Thoracic aorta (tissue), 2 donors: ENCODE data around the gene GZMB. TPM values are rescaled to one million over a fixed set of nuclear protein-coding genes. Genes with fewer than 3 reads are reported as not detected.
"Not testable (repeated sequence)": the region's sequence is repeated elsewhere in the genome, so short reads cannot be mapped to it uniquely, and the experiment has no call there.

Source experiments
- ATAC-seq: fragments of 150-250 bp; one replicate; pipeline ENCODE4 v1.8.0; 2017; ENCODE audit warnings: low read depth; ENCODE audit not compliant: insufficient number of reproducible peaks, low FRiP score
- DNase-seq: peaks from one replicate; pipeline ENCODE4 v3.0.0-alpha.2; 2020; ENCODE audit warnings: low spot score
- H3K27ac ChIP-seq, 2 donors: fragments of 200-600 bp; sonication (generic); 1 replicate in 1 of 2; 2 replicates in 1 of 2; pipeline ENCODE4 v1.5.1; 2016; ENCODE audit warnings: mild to moderate bottlenecking in 2 of 2, moderate library complexity in 2 of 2
- H3K27me3 ChIP-seq: fragments of 200-600 bp; sonication (generic); replicated peaks from 2 replicates; pipeline ENCODE4 v1.6.0; 2016; ENCODE audit warnings: mild to moderate bottlenecking; ENCODE audit not compliant: insufficient read depth
- H3K36me3 ChIP-seq: fragments of 200-600 bp; sonication (generic); one replicate; pipeline ENCODE4 v1.5.1; 2016
- H3K4me1 ChIP-seq, 2 donors: fragments of 200-600 bp; sonication (generic); 1 replicate in 1 of 2; 2 replicates in 1 of 2; pipeline versions ENCODE4 v1.5.1 to v1.6.0; 2016; ENCODE audit warnings: low read depth in 2 of 2, mild to moderate bottlenecking in 1 of 2; ENCODE audit not compliant: control insufficient read depth in 1 of 2
- H3K4me3 ChIP-seq: fragments of 200-600 bp; sonication (generic); 2 replicates; pipeline ENCODE4 v1.5.1; 2016; ENCODE audit warnings: mild to moderate bottlenecking
- H3K9me3 ChIP-seq: fragments of 200-600 bp; sonication (generic); 2 replicates; pipeline ENCODE4 v1.5.1; 2016
- total RNA-seq, 2 donors: library from RNA; depleted of rRNA; stranded (reverse); fragments of >200 nt; gene quantifications; one replicate each; pipeline versions ENCODE4 v1.1.0 to v1.2.3, GENCODE V29; 2016
- TF ChIP-seq, protein P1 (sequence below): fragments of 200-600 bp; sonication (generic); IDR thresholded peaks from one replicate; pipeline ENCODE4 v1.5.1; 2019; ENCODE audit warnings: antibody characterized with exemption

The GZMB gene
- total RNA-seq, 2 donors from 2014 or later, result 0.78 TPM; not detected in 1

DNA sequence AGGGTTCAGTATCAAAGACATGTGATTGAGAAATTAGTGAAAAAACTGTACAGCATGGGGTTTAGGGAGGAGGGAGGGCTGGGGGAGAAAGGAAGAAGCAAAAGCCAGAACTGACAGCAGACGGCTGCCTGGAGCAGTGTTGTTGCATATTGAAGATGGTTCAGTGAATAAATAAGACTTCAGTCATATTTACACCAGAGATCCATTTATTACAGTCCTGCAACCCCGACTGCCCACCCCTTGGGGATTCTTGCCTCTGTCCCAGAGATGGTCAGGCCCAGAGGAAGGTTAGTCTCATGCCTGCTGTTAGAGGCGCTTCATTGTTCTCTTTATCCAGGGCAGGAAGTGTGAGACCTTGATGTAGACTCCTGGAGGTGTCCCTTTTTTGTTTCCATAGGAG lies 27.7 kb downstream of the GZMB start:
- Histone ChIP-seq H3K27me3 (no peaks in the 10 kb centered on the region), H3K9me3 (no peaks in the 10 kb centered on the region), H3K27ac (no peak overlapping the region), H3K4me1 (no peaks in the 10 kb centered on the region), H3K36me3 (no peaks in the 10 kb centered on the region), H3K4me3 (no peak overlapping the region)
- TF ChIP-seq, protein P1, sequence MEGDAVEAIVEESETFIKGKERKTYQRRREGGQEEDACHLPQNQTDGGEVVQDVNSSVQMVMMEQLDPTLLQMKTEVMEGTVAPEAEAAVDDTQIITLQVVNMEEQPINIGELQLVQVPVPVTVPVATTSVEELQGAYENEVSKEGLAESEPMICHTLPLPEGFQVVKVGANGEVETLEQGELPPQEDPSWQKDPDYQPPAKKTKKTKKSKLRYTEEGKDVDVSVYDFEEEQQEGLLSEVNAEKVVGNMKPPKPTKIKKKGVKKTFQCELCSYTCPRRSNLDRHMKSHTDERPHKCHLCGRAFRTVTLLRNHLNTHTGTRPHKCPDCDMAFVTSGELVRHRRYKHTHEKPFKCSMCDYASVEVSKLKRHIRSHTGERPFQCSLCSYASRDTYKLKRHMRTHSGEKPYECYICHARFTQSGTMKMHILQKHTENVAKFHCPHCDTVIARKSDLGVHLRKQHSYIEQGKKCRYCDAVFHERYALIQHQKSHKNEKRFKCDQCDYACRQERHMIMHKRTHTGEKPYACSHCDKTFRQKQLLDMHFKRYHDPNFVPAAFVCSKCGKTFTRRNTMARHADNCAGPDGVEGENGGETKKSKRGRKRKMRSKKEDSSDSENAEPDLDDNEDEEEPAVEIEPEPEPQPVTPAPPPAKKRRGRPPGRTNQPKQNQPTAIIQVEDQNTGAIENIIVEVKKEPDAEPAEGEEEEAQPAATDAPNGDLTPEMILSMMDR, result no peak
- DNase-seq (no peak), ATAC-seq (no peak)

DNA sequence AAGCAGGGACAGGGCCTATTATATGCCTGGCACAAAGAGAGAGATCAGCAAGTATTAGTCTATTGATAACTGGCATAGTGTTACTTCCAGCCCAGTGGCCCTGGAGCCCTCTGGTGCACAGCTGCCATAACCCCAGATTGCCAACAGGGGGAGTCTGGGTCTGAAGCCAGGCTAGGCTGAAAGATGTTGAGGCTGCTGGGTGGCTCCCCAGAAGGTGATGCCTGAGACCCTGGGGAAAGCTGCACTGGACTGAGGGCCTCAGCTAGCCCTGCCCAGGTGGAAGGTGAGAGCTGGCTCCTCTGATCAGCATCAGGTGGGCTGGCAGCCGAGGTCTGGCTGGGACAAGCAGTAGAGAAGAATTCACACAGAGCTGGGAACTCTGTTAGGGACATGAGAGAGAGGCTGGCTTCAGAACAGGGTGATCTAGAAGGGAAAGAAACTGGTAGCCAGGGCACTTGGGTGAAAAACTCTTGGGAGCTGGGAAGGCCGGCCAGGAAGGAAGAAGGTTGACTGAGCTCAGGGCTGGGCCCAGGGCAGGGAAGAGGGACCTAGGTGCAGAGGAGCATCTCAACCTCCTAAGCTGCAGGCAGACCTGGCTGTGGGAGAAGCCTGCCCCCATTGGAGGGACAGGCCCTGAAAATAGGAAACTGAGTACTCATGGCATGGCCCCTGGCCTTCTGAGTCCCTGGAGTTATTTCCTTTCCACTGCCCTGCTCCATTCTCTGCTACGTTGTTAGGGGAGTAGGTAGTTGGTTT lies 28.4 kb downstream of the GZMB start:
- TF ChIP-seq, protein P1, result peak; percentile 25
- DNase-seq, result no peak
- Histone ChIP-seq H3K4me1 (no peaks in the 10 kb centered on the region), H3K27ac (no peak overlapping the region), H3K4me3 (no peak overlapping the region), H3K27me3 (no peaks in the 10 kb centered on the region), H3K9me3 (no peaks in the 10 kb centered on the region), H3K36me3 (no peaks in the 10 kb centered on the region)
- no peak for ATAC-seq

DNA sequence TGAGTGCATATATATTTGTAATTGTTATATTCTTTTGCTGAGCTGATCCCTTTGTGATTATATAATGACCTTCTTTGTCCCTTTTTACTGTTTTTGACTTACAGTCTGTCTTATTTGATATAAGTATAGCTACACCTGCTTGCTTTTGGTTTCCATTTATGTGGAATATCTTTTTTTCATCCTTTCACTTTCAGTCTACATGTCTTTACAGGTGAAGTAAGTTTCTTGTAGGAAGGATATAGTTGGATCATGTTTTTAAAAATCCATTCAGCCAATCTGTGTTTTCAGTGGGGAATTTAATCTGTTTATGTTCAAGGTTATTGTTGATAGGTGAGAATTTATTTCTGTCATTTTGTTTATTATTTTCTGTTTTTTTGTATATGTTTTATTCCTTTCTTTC lies 36.6 kb downstream of the GZMB start:
- H3K4me1 ChIP-seq, result no peaks in the 10 kb centered on the region
- no peak overlapping the region for H3K4me3 ChIP-seq
- ATAC-seq (no peak), DNase-seq (no peak)
- TF ChIP-seq, protein P1, result no peak
- no peaks in the 10 kb centered on the region for H3K9me3 ChIP-seq
- H3K36me3 ChIP-seq, result no peaks in the 10 kb centered on the region
- H3K27me3 ChIP-seq, result no peaks in the 10 kb centered on the region
- no peak overlapping the region for H3K27ac ChIP-seq

DNA sequence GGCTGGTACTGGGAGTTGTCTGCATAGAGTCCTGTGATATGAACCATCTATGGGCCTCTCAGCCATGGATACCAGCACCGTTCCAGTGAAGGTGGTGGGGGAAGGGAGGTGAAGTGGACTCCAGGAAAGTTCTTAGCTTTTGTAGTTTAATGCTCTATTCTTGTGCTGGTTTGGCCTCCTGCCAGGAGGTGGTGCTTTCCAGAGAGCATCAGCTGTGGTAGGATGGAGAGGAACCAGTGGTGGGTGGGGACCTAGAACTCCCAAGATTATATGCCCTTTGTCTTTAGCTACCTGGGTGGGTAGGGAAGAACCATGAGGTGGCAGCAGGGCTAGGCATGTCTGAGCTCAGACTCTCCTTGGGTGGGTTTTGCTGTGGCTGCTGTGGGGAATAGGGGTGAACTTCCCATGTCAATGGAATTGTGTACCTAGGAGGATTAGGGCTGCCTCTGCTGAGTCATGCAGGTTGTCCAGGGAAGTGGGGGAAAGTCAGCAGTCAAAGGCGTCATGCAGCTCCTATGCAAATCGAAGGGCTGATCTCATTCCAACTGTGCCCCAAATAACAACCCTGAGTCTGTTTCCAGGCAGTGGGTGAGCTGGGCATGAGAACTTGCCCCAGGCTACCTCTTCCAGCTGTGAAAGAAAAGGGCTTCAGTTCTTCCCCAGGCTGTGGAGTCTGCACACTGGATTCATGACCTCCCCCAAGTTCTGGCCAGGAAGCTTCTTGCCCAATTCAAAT lies 38.7 kb downstream of the GZMB start:
- TF ChIP-seq, protein P1, result no peak
- no peak overlapping the region for H3K4me3 ChIP-seq
- H3K9me3 ChIP-seq, result no peaks in the 10 kb centered on the region
- H3K27ac ChIP-seq, result no peak overlapping the region
- no peak for ATAC-seq
- H3K36me3 ChIP-seq, result no peaks in the 10 kb centered on the region
- H3K4me1 ChIP-seq, result no peaks in the 10 kb centered on the region
- no peak for DNase-seq
- no peaks in the 10 kb centered on the region for H3K27me3 ChIP-seq

DNA sequence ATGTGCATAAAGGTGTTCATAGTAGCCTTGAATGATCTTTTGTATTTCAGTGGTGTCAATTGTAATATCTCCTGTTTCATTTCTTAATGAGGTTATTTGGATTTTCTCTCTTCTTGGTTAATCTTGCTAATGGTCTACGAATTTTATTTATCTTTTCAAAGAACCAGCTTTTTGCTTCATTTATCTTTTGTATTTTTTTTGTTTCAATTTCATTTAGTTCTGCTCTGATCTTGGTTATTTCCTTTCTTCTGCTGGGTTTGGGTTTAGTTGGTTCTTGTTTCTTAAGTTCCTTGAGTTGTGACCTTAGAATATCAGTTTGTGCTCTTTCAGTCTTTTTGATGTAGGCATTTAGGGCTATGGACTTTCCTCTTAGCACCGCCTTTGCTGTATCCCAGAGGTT lies 43.0 kb downstream of the GZMB start:
- not testable (repeated sequence) for H3K4me3 ChIP-seq, H3K27ac ChIP-seq, H3K36me3 ChIP-seq, H3K27me3 ChIP-seq, H3K9me3 ChIP-seq, ATAC-seq, DNase-seq, H3K4me1 ChIP-seq

DNA sequence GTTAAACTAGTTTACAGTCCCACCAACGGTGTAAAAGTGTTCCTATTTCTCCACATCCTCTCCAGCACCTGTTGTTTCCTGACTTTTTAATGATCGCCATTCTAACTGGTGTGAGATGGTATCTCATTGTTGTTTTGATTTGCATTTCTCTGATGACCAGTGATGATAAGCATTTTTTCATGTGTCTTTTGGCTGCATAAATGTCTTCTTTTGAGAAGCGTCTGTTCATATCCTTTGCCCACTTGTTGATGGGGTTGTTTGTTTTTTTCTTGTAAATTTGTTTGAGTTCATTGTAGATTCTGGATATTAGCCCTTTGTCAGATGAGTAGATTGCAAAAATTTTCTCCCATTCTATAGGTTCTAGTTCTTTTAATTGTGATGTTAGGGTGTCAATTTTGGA lies 49.6 kb downstream of the GZMB start:
- not testable (repeated sequence) for H3K36me3 ChIP-seq, H3K4me3 ChIP-seq, H3K27ac ChIP-seq, H3K9me3 ChIP-seq, H3K4me1 ChIP-seq, H3K27me3 ChIP-seq, ATAC-seq, DNase-seq

Other genes with a start within 250 kb of the GZMB start
- 10 to 100 TPM in 1 of 2 donors, 1 to 10 TPM in 1; 9.5 to 11.6 TPM for gene NYNRIN, start 235.2 kb downstream of the GZMB start, total RNA-seq
- 1 to 10 TPM; 1.3 to 4.2 TPM for gene CBLN3, start 204.5 kb downstream of the GZMB start, total RNA-seq
- gene KHNYN, start 204.2 kb downstream of the GZMB start, total RNA-seq, result 10 to 100 TPM; 62.8 to 71.6 TPM
- gene SDR39U1, start 191.4 kb downstream of the GZMB start, total RNA-seq, result 10 to 100 TPM; 27.6 to 61.8 TPM
- not detected for gene CMA1, start 125.9 kb downstream of the GZMB start, total RNA-seq
- gene CTSG, start 57.9 kb downstream of the GZMB start, total RNA-seq, result 1 to 10 TPM; 4.1 to 8.8 TPM
- gene GZMH, start 24.5 kb downstream of the GZMB start, total RNA-seq, result 10 to 100 TPM in 1 of 2 donors, not detected in 1; 14.7 TPM